Astrocyte of the cerebellum (primary cell): ENCODE measurements around the gene ITPRIP.

Experiments used
- DNase-seq: peaks from one replicate; pipeline ENCODE4 v3.0.0-alpha.2; 2011; ENCODE audit warnings: low read depth
- H3K4me3 ChIP-seq: 2 replicates; pipeline ENCODE4 v1.5.1; 2011; ENCODE audit warnings: mild to moderate bottlenecking, low read depth, low read length, moderate library complexity
- CTCF ChIP-seq: IDR thresholded peaks from 2 replicates; pipeline ENCODE4 v1.5.1; 2012; ENCODE audit warnings: low read length, low read depth, moderate library complexity, mild to moderate bottlenecking; ENCODE audit errors: missing control alignments
- in situ Hi-C: cut with HindIII; loops from 2 replicates; pipeline ENCODE4 v1.10.0; 2017; ENCODE audit warnings: low sequenced_read_pairs

The ITPRIP gene

GRCh38 chr10:104309980-104310978 lies 28.0 kb downstream of the ITPRIP start:
- no peak for TF ChIP-seq CTCF
- no peak for DNase-seq
- in situ Hi-C loops: no loop called here
- no peak overlapping the region for H3K4me3 ChIP-seq

DNA sequence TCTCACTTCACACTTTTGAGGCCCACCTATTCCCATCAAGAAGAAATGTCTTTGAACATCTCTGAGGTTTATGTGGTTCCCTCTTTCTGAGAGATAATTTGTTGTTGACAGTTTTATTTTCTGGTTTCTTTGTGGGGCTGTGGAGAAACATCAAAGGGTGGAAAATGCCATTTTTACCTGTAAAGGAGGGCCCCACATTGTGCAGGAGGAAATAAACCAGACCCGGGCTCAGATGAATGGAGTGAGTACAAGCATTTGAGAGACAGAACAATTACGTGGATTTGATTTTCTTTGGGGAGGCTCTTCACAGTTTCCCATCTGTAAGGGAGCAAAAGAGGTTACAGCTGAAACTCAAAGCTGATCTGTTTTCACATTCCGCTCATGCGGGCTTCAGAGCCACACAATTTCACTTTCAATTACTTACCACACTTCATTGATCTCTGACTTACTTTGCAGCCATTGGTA lies 29.8 kb downstream of the ITPRIP start:
- no peak for TF ChIP-seq CTCF
- no peak for DNase-seq
- H3K4me3 ChIP-seq: no peak overlapping the region
- in situ Hi-C loops: no loop called here

GRCh38 chr10:104307576-104308438 lies 30.5 kb downstream of the ITPRIP start:
- no peak for TF ChIP-seq CTCF
- in situ Hi-C loops: no loop called here
- H3K4me3 ChIP-seq: no peak overlapping the region
- no peak for DNase-seq

DNA sequence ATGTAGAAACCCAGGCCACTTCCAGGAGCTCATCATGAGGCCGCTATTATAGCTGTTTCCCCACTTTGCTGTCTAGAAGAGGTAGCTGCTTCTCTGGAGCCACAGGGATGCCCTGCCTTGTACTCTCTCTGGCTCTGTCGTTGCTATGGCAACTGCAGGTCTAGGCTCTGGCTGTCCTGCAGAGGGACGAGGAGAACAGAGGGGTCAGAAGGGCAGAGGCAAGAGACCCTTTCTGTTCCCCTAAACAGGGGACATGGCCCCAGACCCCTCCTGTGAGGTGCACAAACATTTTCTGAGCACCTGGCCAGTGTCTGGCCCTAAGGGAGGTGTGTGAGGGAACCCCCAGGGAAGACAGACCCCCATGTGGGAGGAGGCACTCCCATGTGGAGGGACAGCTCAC lies 31.4 kb downstream of the ITPRIP start:
- no peak overlapping the region for H3K4me3 ChIP-seq
- TF ChIP-seq CTCF: no peak
- in situ Hi-C loops: no loop called here
- DNase-seq: no peak

- no peak for TF ChIP-seq CTCF
- in situ Hi-C loops: loop anchor here (5.0 kb wide), 1 partner anchor 37 kb away; no protein-coding TSS in a partner anchor
- DNase-seq: no peak
- no peak overlapping the region for H3K4me3 ChIP-seq
Observed at GRCh38 chr10:104304927-104305326, 33.3 kb downstream of the ITPRIP start.

DNA sequence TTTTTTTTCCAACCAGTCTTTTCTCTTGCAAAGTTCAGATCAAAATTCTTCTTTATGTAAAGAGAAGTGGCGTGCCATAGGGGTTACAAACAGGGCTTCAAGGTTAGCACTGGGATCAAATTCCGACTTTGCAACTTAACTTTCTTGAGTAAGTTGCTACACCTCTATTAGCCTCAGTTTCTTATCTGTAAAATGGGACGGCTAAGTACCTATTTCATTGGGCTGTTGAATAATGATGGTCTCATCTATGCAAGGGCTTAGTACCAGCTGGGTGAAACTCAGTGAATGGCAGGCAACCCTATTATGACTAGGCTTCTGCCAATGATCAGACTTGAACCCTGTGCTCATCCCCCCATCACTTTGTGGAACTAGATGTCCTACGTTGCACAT lies 33.9 kb downstream of the ITPRIP start:
- H3K4me3 ChIP-seq: no peak overlapping the region
- in situ Hi-C loops: loop anchor here (5.0 kb wide), 1 partner anchor 38 kb away; no protein-coding TSS in a partner anchor
- no peak for TF ChIP-seq CTCF
- DNase-seq: no peak
